Naive B cell (primary cell): ENCODE measurements around the gene STRADB. TPM values are rescaled to one million over a fixed set of nuclear protein-coding genes. Genes with fewer than 3 reads are reported as not detected.
A peak's percentile ranks its signal among the peaks of the same experiment; 100 is the strongest.

Experiments used
- ATAC-seq, 2 donors: fragments of 150-1000 bp; cut with Tn5 transposase; 2 replicates each; pipeline ENCODE4 v1.10.0; 2021; ENCODE audit warnings: low read depth in 2 of 2, mild to moderate bottlenecking in 2 of 2, moderate library complexity in 2 of 2
- DNase-seq: peaks from one replicate; pipeline ENCODE4 v3.0.0; 2022
- H3K27ac Mint-ChIP-seq, 6 donors: one replicate each; pipeline ENCODE4 v1.8.0; 2020 to 2022; ENCODE audit warnings: mild to moderate bottlenecking in 6 of 6, mixed read lengths in 6 of 6, moderate library complexity in 5 of 6, inconsistent platforms in 2 of 6
- H3K27me3 Mint-ChIP-seq, 3 donors: one replicate each; pipeline ENCODE4 v1.8.0; 2021 to 2022; ENCODE audit warnings: mixed read lengths in 3 of 3, mild to moderate bottlenecking in 1 of 3
- H3K36me3 Mint-ChIP-seq, 2 donors: one replicate each; pipeline ENCODE4 v1.8.0; 2020 to 2022; ENCODE audit warnings: mixed read lengths in 2 of 2, inconsistent platforms in 1 of 2, mild to moderate bottlenecking in 1 of 2
- H3K4me1 Mint-ChIP-seq, 3 donors: one replicate each; pipeline ENCODE4 v1.8.0; 2020 to 2022; ENCODE audit warnings: mixed read lengths in 3 of 3, inconsistent platforms in 1 of 3, mild to moderate bottlenecking in 1 of 3, moderate library complexity in 1 of 3
- H3K4me3 Mint-ChIP-seq, 8 donors: one replicate each; pipeline ENCODE4 v1.8.0; 2020 to 2022; ENCODE audit warnings: mild to moderate bottlenecking in 8 of 8, mixed read lengths in 8 of 8, moderate library complexity in 8 of 8, inconsistent platforms in 2 of 8
- H3K9me3 Mint-ChIP-seq, 7 donors: one replicate each; pipeline ENCODE4 v1.8.0; 2020 to 2022; ENCODE audit warnings: mixed read lengths in 7 of 7, mild to moderate bottlenecking in 5 of 7, inconsistent platforms in 2 of 7, moderate library complexity in 1 of 7
- polyA plus RNA-seq, 6 donors: library from polyadenylated mRNA; unstranded; fragments of 300-500 nt; fragmentation: Illumina TruSeq; gene quantifications; one replicate each; pipeline ENCODE4 v1.2.3, GENCODE V29; 2021; ENCODE audit warnings: low read depth in 6 of 6

STRADB gene
- polyA plus RNA-seq, 6 donors from 2014 or later: 84.8 to 200 (median 124) TPM

GRCh38 chr2:201490291-201490690, 38.8 kb downstream of the STRADB start:
- H3K27me3 Mint-ChIP-seq: no peaks in the 10 kb centered on the region
- no peaks in the 10 kb centered on the region for H3K4me1 Mint-ChIP-seq
- H3K9me3 Mint-ChIP-seq: no peaks in the 10 kb centered on the region
- ATAC-seq (no peak), DNase-seq (no peak)
- H3K27ac Mint-ChIP-seq: no peak overlapping the region
- no peaks in the 10 kb centered on the region for H3K36me3 Mint-ChIP-seq
- H3K4me3 Mint-ChIP-seq: no peak overlapping the region

- H3K4me3 Mint-ChIP-seq: no peak overlapping the region
- no peak overlapping the region for H3K27ac Mint-ChIP-seq
- no peaks in the 10 kb centered on the region for H3K4me1 Mint-ChIP-seq
- peaks cover 0 to 6% (median 5%) of the 10 kb centered on the region in 7 donors for H3K9me3 Mint-ChIP-seq
- H3K27me3 Mint-ChIP-seq: no peaks in the 10 kb centered on the region
- H3K36me3 Mint-ChIP-seq: peaks cover 9 to 13% of the 10 kb centered on the region in 2 donors
- DNase-seq (no peak), ATAC-seq (no peak)
Observed at GRCh38 chr2:201496785-201497184, 45.2 kb downstream of the STRADB start.

DNA sequence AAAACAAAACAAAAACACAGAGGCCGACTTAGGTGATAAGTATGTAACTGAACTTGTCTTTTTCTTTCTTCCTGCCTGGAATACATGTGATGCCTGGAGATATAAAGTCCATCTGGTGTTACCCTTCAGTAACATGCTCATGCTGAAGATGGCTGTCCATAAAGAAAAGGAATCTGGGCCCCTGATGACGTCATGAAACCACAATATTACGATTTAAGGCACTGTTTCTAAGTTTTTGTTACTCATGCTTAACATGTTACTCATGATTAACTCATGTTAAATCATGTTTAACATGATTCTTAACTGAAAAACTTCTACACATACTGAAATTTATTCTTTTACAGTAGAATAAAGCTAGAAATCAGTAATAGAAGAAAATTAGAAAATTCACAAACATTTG, 49.0 kb downstream of the STRADB start:
- H3K27me3 Mint-ChIP-seq: peaks cover 0 to 7% (median 0%) of the 10 kb centered on the region in 3 donors
- H3K9me3 Mint-ChIP-seq: peaks cover 10 to 33% (median 24%) of the 10 kb centered on the region in 7 donors
- H3K4me3 Mint-ChIP-seq: no peak overlapping the region
- H3K4me1 Mint-ChIP-seq: no peaks in the 10 kb centered on the region
- peaks cover 27% of the 10 kb centered on the region in 2 donors for H3K36me3 Mint-ChIP-seq
- DNase-seq (no peak), ATAC-seq (no peak)
- no peak overlapping the region for H3K27ac Mint-ChIP-seq

- H3K4me1 Mint-ChIP-seq: no peaks in the 10 kb centered on the region
- H3K27ac Mint-ChIP-seq: no peak overlapping the region
- H3K27me3 Mint-ChIP-seq: peaks cover 0 to 7% (median 0%) of the 10 kb centered on the region in 3 donors
- ATAC-seq (no peak), DNase-seq (no peak)
- no peak overlapping the region for H3K4me3 Mint-ChIP-seq
- peaks cover 11 to 38% (median 24%) of the 10 kb centered on the region in 7 donors for H3K9me3 Mint-ChIP-seq
- H3K36me3 Mint-ChIP-seq: peaks cover 27% of the 10 kb centered on the region in 2 donors
Observed at GRCh38 chr2:201502713-201503112, 51.2 kb downstream of the STRADB start.

DNA sequence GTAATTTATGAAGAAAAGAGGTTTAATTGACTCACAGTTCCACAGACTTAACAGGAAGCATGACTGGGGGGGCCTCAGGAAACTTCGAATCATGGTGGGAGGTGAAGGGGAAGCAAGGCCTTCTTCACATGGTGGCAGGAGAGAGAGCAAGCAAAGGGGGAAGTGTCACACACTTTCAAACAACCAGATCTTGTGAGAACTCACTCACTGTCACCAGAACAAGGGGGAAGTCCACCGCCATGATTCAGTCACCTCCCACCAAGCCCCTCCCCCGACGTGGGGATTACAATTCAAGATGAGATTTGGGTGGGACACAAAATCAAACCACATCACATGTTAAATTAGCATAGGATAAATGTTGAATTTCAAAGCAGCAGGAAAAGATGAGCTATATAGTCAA, 56.2 kb downstream of the STRADB start:
- H3K36me3 Mint-ChIP-seq: peaks cover 12 to 13% of the 10 kb centered on the region in 2 donors
- H3K4me1 Mint-ChIP-seq: no peaks in the 10 kb centered on the region
- ATAC-seq: no peak
- DNase-seq: no peak
- H3K4me3 Mint-ChIP-seq: no peak overlapping the region
- H3K9me3 Mint-ChIP-seq: peaks cover 10 to 30% (median 14%) of the 10 kb centered on the region in 7 donors
- H3K27ac Mint-ChIP-seq: no peak overlapping the region
- peaks cover 0 to 7% (median 0%) of the 10 kb centered on the region in 3 donors for H3K27me3 Mint-ChIP-seq

- H3K4me1 Mint-ChIP-seq: no peaks in the 10 kb centered on the region
Observed at GRCh38 chr2:201513271-201513670, 61.7 kb downstream of the STRADB start.

GRCh38 chr2:201515573-201516246, 64.2 kb downstream of the STRADB start:
- H3K9me3 Mint-ChIP-seq: peaks cover 2 to 22% (median 12%) of the 10 kb centered on the region in 7 donors

More at GRCh38 chr2:201513271-201513670, 61.7 kb downstream of the STRADB start:
- Mint-ChIP-seq H3K9me3 (peaks cover 0 to 3% (median 0%) of the 10 kb centered on the region in 7 donors), H3K36me3 (no peaks in the 10 kb centered on the region), H3K27ac (peak overlapping the region in 1 of 6 donors; percentile 52), H3K4me3 (no peak overlapping the region), H3K27me3 (no peaks in the 10 kb centered on the region)
- ATAC-seq: no peak
- no peak for DNase-seq

GRCh38 chr2:201517094-201517493, 65.6 kb downstream of the STRADB start:
- Mint-ChIP-seq H3K27me3 (peaks cover 0 to 21% (median 0%) of the 10 kb centered on the region in 3 donors), H3K9me3 (peaks cover 6 to 33% (median 21%) of the 10 kb centered on the region in 7 donors), H3K36me3 (peaks cover 0 to 24% of the 10 kb centered on the region in 2 donors), H3K4me1 (no peaks in the 10 kb centered on the region), H3K4me3 (no peak overlapping the region), H3K27ac (no peak overlapping the region)
- no peak for ATAC-seq
- no peak for DNase-seq

More at GRCh38 chr2:201515573-201516246, 64.2 kb downstream of the STRADB start:
- H3K27ac Mint-ChIP-seq: no peak overlapping the region
- no peak for ATAC-seq
- H3K36me3 Mint-ChIP-seq: peaks cover 0 to 14% of the 10 kb centered on the region in 2 donors
- peaks cover 0 to 11% (median 0%) of the 10 kb centered on the region in 3 donors for H3K27me3 Mint-ChIP-seq
- no peak overlapping the region for H3K4me3 Mint-ChIP-seq
- H3K4me1 Mint-ChIP-seq: no peaks in the 10 kb centered on the region
- DNase-seq: no peak

- Mint-ChIP-seq H3K4me1 (no peaks in the 10 kb centered on the region), H3K36me3 (peaks cover 0 to 26% of the 10 kb centered on the region in 2 donors), H3K27ac (no peak overlapping the region), H3K4me3 (no peak overlapping the region), H3K9me3 (peaks cover 12 to 52% (median 31%) of the 10 kb centered on the region in 7 donors), H3K27me3 (peaks cover under 1 to 24% (median 4%) of the 10 kb centered on the region in 3 donors)
- no peak for ATAC-seq
- no peak for DNase-seq
Observed at GRCh38 chr2:201520201-201520600, 68.7 kb downstream of the STRADB start.

DNA sequence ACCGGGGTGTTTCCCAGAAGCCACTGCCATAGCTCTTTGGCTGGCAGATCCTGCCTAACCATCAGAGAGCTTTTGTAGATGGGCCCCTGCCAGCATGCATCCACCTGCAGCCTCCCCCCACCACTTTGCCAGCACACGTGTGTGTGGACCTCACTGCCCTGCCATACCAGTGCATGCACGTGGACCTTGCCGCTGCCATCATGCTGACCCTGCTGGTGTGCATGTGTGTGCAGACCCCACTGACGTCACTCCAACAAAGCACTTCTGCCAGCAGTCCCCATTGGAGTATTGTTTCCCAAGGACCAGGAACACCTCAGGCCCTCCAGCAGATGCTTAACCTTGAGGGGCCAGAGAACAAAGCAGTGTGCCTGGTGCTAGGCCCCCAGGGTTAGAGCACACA, 71.4 kb downstream of the STRADB start:
- peaks cover 0 to 26% of the 10 kb centered on the region in 2 donors for H3K36me3 Mint-ChIP-seq
- H3K9me3 Mint-ChIP-seq: peaks cover 12 to 59% (median 37%) of the 10 kb centered on the region in 7 donors
- peaks cover 4 to 24% (median 4%) of the 10 kb centered on the region in 3 donors for H3K27me3 Mint-ChIP-seq
- no peak for DNase-seq
- no peaks in the 10 kb centered on the region for H3K4me1 Mint-ChIP-seq
- no peak overlapping the region for H3K4me3 Mint-ChIP-seq
- H3K27ac Mint-ChIP-seq: no peak overlapping the region
- ATAC-seq: no peak

GRCh38 chr2:201523506-201523905, 72.0 kb downstream of the STRADB start:
- peaks cover 14 to 61% (median 39%) of the 10 kb centered on the region in 7 donors for H3K9me3 Mint-ChIP-seq
- no peak for DNase-seq
- no peaks in the 10 kb centered on the region for H3K4me1 Mint-ChIP-seq

More at GRCh38 chr2:201523506-201523905, 72.0 kb downstream of the STRADB start:
- H3K36me3 Mint-ChIP-seq: peaks cover 0 to 26% of the 10 kb centered on the region in 2 donors
- H3K27me3 Mint-ChIP-seq: peaks cover 4 to 24% (median 4%) of the 10 kb centered on the region in 3 donors
- no peak overlapping the region for H3K27ac Mint-ChIP-seq
- H3K4me3 Mint-ChIP-seq: no peak overlapping the region
- no peak for ATAC-seq
